HG03045 (cell line): ENCODE results near the gene CAND1.

Source experiments
- ATAC-seq: cut with Tn5 transposase; IDR thresholded peaks from one replicate; pipeline ENCODE4 v1.9.1; 2021; ENCODE audit warnings: mild to moderate bottlenecking, moderate library complexity; ENCODE audit not compliant: unreplicated experiment

CAND1 gene

DNA sequence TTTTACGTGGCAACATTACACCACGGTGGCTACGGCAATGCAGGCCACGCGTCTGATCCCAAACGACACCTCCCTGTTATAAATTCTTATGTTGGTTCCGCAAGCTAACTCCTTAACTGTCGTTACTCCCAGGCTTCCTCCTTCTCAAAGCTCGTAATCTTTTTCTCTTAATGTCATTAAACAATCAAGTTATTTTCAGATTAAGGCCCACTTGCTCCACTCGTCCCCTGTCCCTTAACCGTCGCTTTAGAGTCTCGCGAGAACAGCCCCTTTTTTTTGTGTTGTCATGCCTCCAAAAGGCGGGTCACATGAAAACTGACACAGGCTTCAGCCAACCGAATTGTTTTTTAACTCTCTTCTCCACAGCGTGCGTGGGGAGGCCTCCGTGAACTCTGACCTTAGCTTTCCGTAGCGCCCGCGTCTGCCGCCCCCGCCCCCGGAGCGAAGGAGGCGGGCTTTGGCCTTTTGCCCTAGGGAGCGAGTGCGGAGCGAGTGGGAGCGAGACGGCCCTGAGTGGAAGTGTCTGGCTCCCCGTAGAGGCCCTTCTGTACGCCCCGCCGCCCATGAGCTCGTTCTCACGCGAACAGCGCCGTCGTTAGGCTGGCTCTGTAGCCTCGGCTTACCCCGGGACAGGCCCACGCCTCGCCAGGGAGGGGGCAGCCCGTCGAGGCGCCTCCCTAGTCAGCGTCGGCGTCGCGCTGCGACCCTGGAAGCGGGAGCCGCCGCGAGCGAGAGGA is at the start of gene CAND1:
CAND1 (plus strand) TSS at position 463 of the 737 bp plus-strand sequence. CDS start 360 bp downstream, outside the sequence.
- ATAC-seq = peak; percentile 78

DNA sequence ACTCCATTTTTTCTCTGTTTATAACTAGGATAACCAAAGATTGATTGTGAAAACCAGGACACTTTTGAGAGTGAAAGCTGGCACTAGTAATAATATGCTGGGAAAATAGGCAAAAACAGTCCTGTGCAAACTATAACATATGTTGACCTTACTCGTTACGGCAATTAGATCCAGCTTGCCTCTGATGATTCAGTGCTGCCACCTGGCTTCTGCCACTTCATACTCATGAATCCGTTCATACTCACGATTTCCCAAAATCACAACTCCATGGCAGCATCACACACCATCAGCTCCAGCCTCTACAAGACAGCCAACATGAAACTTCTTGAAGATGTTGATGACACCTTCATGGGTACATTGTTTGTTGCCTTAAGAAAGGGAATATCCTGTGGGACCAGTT is 49.1 kb upstream of the CAND1 start:
- ATAC-seq = no peak

DNA sequence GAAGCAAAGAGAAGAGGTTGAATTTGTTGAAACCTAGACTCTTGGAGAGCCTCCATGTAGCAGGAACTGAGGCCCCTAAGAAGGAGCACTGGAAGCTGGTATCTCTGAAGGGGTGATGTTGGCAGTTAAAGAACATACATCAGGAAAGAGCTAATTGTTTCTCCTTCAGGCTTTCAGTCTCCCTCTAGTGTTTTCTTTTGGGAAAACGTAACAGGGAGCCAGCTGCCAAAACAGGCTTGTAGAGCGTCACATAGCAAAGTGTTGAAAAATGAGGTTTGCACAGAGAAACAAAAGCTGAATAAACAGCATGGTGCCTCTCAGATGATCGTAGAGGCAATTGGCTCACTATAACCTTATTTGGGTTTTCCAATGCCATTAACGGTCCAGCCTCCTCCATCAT is 46.9 kb upstream of the CAND1 start:
- ATAC-seq = no peak

DNA sequence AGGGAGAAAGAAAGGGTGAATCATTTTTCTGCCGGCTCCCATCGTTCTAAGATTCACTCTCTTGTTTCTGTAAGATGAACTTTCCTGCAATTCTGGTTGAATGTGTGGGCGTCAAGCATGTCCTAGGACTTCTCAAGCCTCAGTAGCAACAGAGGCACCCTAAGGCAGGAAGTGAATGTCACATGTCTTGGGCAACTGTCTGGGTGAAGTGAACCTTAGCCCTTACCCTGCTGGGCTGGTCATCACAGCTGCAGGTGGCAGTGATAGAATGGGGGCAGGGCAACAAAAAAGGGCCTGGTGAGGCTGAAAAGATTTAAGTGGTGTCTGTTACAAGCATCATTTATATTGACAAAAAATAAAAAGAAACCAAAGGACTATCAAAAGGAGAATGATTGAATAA is 45.9 kb upstream of the CAND1 start:
- no peak for ATAC-seq

DNA sequence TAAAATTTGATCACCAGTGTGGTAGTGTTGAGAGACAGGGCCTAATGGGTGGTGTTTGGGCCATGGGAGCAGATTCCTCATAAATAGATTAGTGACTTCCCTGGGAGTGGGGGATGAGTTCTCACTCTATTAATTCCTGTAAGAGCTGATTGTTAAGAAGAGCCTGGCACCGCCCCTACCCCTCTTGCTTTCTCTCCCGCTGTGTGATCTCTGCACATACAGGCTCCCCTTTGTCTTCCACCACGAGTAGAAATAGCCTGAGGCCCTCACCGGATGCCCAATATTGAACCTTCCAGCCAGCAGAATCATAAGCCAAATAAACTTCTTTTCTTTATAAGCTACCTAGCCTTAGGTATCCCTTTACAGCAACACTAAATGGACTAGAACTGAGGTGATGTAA is 31.9 kb upstream of the CAND1 start:
- ATAC-seq = no peak

DNA sequence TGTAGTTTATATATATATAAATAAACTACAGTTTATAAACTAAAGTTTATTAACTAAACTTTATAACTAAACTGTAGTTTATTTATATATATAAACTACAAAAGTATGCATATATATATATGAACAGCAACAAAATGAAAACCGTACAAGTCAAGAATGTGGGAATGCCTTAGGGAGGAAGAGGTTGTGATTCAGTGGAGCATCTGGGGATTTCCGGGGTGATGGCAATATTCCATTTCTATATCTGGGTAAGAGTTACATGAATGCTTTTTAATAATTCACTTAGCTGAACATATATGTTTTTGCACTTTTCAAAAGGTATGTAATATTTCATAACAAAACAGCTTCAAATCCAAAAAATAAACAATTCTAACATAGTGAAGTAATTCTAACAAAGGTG is 30.1 kb upstream of the CAND1 start:
- no peak for ATAC-seq

DNA sequence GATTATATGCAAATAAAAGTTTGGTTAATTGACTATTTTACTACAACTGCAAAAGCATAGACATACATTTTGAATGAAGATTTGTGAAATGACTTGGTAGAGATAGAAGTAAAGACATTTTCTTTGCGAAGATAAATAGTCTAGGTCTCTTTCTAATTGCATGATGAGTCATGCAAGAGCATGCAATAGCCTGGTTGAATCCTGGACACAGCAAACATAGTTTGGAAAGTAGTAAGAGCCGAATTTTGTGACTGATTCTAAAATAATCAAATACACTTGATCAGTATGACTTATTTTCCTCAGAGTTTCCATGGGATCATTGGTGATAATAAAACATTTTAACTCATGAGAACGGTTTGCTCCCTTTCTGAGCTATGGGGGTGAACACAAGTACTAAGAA is 27.7 kb upstream of the CAND1 start:
- no peak for ATAC-seq

DNA sequence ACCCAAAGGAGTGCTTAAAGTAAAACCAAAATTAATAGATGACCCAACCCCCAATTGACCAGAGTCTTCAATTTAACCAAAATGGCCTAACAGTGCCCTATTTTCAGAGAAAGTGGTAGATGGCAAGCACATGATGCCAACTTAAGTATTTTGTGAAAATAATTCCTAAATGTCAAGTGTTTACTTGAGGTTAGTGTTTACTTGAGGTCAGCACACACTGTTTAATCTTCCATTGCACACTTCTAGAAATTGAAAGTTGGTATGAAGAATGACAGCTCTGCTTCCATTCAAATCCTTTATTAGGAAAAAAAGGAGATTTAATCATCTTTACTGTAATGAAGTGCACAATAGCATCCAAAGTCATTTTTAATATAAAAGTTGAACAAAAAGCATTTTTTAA is 25.9 kb upstream of the CAND1 start:
- ATAC-seq = no peak

DNA sequence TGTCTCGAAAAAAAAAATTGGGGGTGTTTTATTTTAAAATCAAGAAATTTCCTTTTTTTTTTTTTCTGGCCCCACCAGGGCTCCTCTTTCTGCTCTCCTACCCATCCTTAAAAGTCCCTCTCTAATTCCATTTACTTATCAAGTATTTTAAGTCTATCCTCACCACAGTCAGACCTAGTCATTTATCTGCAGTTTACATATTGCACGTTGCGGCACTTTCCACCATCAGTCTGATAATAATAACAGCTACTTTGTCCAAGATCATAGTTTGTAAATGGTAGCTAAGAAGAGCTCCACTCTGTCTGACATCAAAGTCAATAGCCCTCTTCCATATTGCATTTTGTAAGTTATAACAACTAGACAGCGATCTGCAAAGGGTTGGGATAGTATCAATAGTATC is 23.6 kb upstream of the CAND1 start:
- no peak for ATAC-seq

DNA sequence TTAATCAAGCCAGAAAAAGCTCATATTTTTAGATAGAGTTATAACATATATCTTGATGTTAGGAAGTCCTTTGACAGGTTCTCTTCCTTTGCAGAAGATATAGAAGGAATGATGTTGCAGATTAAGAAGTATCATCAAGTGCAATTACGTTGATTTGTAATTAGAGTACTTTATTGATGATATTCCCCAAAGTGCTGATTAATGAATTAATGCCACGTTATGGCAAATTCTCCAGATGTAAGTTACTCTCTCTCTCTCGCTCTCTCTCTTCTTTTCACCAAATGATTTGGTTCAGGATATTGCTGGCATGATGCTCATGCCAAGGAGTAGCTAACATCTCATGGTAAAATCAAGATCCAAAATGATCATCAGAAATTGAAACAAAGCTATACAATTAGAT is 18.1 kb upstream of the CAND1 start:
- ATAC-seq = no peak

DNA sequence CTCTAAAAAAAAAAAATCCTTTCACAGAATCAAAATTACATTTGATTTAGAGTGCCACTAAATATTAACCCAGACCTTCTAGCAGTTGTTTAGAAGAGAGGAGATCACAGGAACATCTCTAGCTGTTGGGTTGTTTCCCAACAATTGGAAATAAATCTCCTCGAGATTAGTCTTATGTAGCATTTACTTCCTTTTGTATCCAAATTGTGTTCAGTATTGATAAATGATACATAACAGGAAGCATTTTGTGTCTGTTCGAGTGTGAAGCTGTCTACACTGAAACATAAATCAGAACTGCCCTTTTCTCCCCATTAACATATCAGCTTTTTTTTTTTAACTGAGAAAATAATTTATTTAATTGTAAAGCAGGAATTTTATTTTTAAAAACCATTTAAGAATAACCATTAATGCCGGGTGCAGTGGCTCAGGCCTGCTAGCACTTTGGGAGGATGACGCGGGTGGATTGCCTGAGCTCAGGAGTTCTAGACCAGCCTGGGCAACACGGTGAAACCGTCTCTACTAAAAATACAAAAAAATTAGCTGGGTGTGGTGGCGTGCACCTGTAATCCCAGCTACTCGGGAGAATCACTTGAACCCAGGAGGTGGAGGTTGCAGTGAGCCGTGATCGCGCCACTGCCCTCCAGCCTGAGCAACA is 14.7 kb upstream of the CAND1 start:
- no peak for ATAC-seq

DNA sequence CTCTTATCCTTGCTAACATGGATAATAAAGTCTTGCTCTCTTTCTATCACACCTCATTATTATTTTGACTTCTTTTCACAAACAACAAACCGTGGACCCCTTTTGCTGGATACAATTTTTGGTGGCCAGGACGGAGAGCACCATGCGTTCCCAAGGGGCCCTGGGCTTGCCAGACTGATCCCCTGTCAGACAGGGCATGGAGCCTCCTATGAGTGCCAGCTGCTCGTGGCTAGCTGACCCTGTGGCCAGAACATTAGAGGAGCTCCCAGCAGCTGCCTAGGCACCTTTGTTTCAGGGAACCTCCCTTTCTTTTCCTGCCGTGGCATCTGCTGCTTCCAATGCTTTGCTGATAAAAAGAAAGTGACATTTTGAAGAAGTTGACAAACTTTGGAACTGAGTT is 12.5 kb upstream of the CAND1 start:
- ATAC-seq = no peak

DNA sequence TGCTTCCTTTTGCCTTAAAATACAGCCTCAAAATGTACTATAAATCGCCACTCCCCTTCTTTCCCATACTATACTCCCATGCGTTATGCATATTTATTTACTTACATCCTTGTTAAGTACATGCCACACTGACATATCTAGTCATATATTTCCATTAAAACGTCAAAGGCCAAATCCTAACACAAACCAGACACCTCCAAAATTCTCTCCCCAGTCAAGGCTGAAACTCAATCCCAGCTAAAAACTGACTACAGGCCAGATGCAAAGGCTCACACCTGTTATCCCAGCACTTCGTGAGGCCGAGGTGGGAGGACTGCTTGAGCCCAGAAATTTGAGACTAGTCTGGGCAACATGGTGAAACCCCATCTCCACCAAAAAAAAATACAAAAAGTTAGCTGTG is 5.7 kb upstream of the CAND1 start:
- ATAC-seq = no peak

DNA sequence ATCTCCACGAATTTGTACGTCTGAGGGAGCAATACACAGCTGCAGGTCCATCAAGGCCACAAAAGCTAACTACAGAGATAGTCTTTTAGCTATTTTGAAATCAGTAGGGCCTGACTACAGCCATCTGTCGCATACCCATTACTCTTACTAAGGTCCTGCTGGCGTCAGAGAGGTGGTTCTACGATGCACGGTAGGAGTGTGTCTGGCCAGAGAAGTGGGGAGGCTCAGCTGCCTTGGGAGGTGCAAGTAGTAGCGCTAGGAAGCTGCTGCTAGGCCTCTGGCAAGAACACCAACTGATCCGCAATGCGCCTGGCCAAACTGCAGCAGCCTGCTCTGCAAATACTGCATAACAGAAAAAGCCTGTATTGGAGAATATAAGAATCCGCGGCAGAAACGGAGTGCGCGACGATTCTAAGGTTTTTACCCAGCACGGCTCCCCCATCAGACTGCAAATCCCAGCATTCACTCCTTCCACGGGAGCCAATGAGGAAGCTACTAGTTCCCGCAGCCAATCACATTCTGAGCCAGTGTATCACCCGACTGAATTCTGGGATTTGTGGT is 743 bp upstream of the CAND1 start:
- peak; percentile 79 for ATAC-seq

DNA sequence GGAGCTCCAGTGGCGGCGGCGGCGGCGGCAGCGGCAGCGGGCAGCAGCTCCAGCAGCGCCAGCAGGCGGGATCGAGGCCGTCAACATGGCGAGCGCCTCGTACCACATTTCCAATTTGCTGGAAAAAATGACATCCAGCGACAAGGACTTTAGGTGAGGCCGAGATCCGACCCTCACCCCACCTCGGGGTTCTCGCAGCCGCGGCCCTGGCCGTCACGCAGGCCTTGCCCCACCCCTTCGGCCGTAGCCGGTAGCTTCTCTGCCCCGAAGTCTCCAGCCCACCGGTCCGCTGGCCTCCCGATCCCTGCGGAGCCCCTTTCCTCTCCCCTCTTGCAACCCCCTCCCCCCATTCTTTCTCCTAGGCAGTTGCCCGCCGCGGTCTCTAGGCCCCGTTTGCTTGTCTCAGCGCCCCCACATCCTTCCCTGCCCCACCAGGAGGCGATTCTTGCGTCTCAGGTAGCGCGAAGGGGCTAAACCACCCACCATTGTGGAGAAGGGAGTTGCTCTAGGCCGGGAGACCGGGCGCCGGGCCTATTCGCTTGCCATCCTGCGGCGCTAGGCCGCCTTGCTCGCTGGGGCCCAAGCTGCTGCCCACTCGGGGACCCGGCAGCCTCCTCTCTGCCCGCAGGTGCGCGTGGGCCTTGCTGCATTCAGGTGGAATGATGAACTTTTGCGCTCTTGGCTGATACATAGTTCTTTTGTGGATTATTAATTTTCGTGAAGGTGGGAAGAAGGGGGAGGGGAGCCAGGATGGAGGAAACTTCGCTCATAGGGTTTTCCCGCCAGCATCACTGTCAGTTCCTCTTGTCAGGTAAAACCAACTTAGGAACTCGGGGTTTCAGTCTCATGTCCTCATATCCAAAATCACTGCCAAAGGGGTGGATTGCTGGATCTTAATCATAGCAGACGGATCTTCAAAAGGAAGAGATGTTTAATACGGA is 745 bp downstream of the CAND1 start:
- ATAC-seq = peak; percentile 20

DNA sequence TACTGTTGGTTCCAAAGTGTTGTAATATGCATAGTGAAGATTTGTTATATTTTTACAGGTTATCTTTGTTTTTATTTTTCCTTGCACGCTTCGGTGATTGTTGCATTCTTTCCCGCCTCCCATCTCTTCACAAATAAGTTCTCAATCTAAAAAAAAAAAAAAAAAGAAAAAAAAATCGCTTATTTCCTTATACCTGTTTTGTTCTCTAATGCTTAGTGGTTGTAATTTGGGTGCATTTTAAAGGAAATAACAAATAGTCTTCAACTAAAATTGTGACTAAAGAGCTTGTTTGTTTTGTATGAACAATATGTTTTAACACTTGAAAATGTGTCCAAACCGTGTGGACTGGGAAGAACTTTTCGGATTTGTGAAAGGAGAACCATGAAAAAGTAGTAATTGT is 1.5 kb downstream of the CAND1 start:
- ATAC-seq = no peak

DNA sequence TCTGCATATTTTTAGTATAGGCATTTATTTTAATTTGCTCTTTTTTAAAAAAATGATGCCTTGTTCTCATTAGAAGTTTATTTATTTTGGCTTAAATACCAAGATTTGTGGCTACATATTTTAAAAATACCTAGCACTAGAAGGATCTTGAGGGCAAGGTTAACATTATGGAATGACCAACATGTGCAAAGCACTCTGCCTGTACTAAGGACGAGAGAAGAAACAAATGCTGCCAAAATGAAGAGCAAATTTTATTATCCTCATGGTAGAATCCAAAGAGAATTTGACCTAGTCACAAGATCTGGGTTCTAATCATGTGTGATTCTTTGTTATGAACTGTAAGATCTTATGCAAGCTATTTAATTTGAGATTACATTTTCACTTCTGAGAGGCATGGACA is 2.8 kb downstream of the CAND1 start:
- no peak for ATAC-seq

DNA sequence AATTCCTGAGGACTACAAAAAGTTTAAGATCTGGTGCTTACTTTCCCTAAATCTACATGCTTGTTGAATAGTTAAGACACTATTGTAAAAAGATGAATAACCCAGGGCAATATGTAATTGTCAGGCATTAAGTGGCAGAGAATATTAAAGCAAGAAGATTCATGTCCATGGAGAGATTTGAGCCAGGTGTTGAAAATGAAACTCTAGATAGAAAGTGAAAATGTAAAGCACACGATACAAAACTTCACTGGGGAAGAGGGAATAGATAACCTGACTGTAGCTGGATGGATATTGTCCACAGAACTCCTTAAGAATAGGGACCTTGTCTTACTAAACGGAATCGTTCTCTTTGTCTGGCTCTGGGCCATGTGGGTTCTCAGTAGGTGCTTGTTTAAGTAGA is 5.0 kb downstream of the CAND1 start:
- no peak for ATAC-seq

DNA sequence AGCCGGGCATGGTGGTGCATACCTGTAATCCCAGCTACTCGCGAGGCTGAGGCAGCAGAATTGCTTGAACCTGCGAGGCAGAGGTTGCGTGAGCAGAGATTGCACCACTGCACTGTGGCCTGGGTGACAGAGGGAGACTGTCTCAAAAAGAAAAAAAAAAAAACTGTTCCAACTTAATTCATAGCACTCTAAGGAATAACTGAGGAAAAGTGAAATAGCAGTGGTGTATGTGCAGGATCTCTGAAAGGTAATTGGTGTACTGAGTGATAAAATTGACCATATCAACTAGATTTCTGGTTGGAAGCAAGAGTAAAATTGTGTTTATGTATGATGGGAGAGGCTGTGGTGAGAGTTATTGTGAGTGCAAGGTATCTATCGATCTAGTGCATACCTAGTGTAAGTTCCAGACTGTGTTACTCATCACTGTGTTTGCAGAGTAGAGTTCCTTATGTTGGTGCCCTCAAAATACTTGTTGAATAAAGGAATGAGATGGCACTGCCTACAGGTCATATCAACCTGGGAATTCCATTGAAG is 6.3 kb downstream of the CAND1 start:
- ATAC-seq = no peak

DNA sequence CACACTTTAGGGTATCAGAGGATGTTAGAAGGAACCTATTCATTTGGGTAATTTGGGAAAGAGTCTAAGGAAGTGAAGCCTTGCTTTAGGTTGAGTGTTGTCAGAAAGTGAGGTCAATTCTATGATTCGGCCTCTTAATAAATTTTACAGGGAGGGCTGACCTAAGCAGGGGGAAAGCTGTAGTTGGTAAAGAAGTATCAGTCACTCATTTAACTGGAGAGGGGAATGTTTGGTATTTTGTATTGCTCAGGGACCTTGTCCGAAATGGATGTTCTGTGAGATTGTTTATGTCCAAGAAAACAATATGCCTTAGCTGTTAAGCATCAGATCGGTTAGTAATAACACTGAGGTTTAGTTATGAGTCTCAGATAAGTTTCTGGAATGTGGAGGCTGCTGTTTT is 7.3 kb downstream of the CAND1 start:
- no peak for ATAC-seq

DNA sequence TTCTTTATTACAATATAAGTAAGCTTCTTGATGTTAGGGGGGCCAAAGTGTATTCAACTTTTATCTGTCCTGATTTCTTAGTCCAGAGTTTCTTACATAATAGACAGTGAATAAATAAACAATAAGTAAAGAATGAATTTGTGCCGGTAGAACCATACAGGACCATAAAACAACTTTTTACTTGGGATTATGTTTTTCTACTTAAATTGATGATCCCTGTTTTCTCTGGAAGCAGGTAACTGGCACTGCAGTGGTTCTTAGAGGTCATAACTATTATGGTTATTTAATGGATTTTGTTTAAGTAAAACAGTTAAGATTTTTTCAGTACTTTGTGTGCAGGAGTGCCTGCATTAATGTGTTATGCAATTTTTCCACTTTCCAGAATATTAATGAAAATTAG is 10.5 kb downstream of the CAND1 start:
- ATAC-seq = no peak
